ENCODE measurements around the gene INPP5J.

INPP5J gene

GRCh38 chr22:31103899-31104694 is 18.7 kb upstream of the INPP5J start (continued):
- TF ChIP-seq ZNF837 (tag by site-specific recombination; IDR thresholded peaks at IDR 0.05) = no peak
- no peak for TF ChIP-seq ZNF692 (tag by site-specific recombination; IDR thresholded peaks at IDR 0.05)
- peak; percentile 19; the same call in 1 of the 2 replicates for TF ChIP-seq EGR2 (tag by site-specific recombination; IDR thresholded peaks at IDR 0.05; ENCODE audit: low read depth)

- peak; percentile 55; the same call in 1 of the 2 replicates for TF ChIP-seq KLF8 (tag by site-specific recombination; IDR thresholded peaks at IDR 0.05)
- peak; percentile 58 for TF ChIP-seq KLF1 (tag by site-specific recombination; IDR thresholded peaks at IDR 0.05)
- peak; percentile 82 for TF ChIP-seq EGR2 (tag by site-specific recombination; IDR thresholded peaks at IDR 0.05; ENCODE audit: low read depth)
- TF ChIP-seq ZNF266 (tag by site-specific recombination; IDR thresholded peaks at IDR 0.05; ENCODE audit: low read depth) = no peak
- peak; percentile 87 for TF ChIP-seq ZFHX2 (tag by site-specific recombination; conservative IDR thresholded peaks at IDR 0.05)
- TF ChIP-seq KLF10 (tag by site-specific recombination; IDR thresholded peaks at IDR 0.05) = peak; percentile 37; the same call in 1 of the 2 replicates
- CTCF ChIA-PET = interaction anchor here (0.6 kb wide), 1 partner anchor 124 kb away, joined by 4 read pairs; no protein-coding TSS in a partner anchor
- H3K36me3 ChIP-seq (ENCODE audit: control insufficient read depth in 2 of 2, insufficient read depth in 1 of 2, low read length in 2 of 2) = peaks cover 0 to 28% of the 10 kb centered on the region in 2 experiments; a peak in 1 of 3 replicates
- H3K9me3 ChIP-seq (ENCODE audit: control insufficient read depth, insufficient read depth, low read depth, low read length) = no peaks in the 10 kb centered on the region
- H3K4me3 ChIP-seq (ENCODE audit: low read depth, low read length) = no peak overlapping the region
- H3K27ac ChIP-seq (ENCODE audit: extremely low read depth, low read depth, low read length) = no peak overlapping the region
- H3K4me1 ChIP-seq (ENCODE audit: control insufficient read depth, insufficient read depth, low read length) = peaks cover 4% of the 10 kb centered on the region; the same call in 1 of the 2 replicates
- POLR2A ChIA-PET = no interaction called here
Measured at GRCh38 chr22:31104869-31105268, 17.9 kb upstream of the INPP5J start.

GRCh38 chr22:31105282-31105929 is 17.4 kb upstream of the INPP5J start:
- Histone ChIP-seq H3K36me3 (ENCODE audit: control insufficient read depth in 2 of 2, insufficient read depth in 1 of 2, low read length in 2 of 2) (peaks cover 0 to 25% of the 10 kb centered on the region in 2 experiments; a peak in 1 of 3 replicates), H3K27ac (ENCODE audit: extremely low read depth, low read depth, low read length) (no peak overlapping the region), H3K9me3 (ENCODE audit: control insufficient read depth, insufficient read depth, low read depth, low read length) (no peaks in the 10 kb centered on the region), H3K4me3 (ENCODE audit: low read depth, low read length) (no peak overlapping the region), H3K4me1 (ENCODE audit: control insufficient read depth, insufficient read depth, low read length) (peaks cover 4% of the 10 kb centered on the region; the same call in 1 of the 2 replicates)
- POLR2A ChIA-PET = no interaction called here
- TF ChIP-seq ZNF133 (tag by site-specific recombination; IDR thresholded peaks at IDR 0.05) (peak; percentile 66; the same call in 1 of the 2 replicates), ZNF394 (tag by site-specific recombination; IDR thresholded peaks at IDR 0.05; ENCODE audit: borderline replicate concordance) (no peak)
- CTCF ChIA-PET = interaction anchor here (0.6 to 2.9 kb wide), 2 partner anchors 9 to 125 kb away, joined by 4 to 22 read pairs; no protein-coding TSS in a partner anchor

GRCh38 chr22:31106001-31106571 is 16.7 kb upstream of the INPP5J start:
- peaks cover 0 to 23% of the 10 kb centered on the region in 2 experiments; a peak in 1 of 3 replicates for H3K36me3 ChIP-seq (ENCODE audit: control insufficient read depth in 2 of 2, insufficient read depth in 1 of 2, low read length in 2 of 2)
- H3K4me3 ChIP-seq (ENCODE audit: low read depth, low read length) = no peak overlapping the region
- H3K27ac ChIP-seq (ENCODE audit: extremely low read depth, low read depth, low read length) = no peak overlapping the region
- no peaks in the 10 kb centered on the region for H3K9me3 ChIP-seq (ENCODE audit: control insufficient read depth, insufficient read depth, low read depth, low read length)
- ChIA-PET POLR2A (no interaction called here), CTCF (interaction anchor here (2.9 kb wide), 1 partner anchor 10 kb away, joined by 22 read pairs; no protein-coding TSS in a partner anchor)
- 0 out of 2 replicates have a peak, but pooled peaks have one; percentile 58 for TF ChIP-seq SCRT1 (tag by site-specific recombination; IDR thresholded peaks at IDR 0.05; ENCODE audit: borderline replicate concordance)
- TF ChIP-seq ZNF426 (tag by site-specific recombination; IDR thresholded peaks at IDR 0.05) = no peak
- peaks cover 4% of the 10 kb centered on the region; the same call in 1 of the 2 replicates for H3K4me1 ChIP-seq (ENCODE audit: control insufficient read depth, insufficient read depth, low read length)

Measured in HEK293 (cell line).